Thoracic aorta (tissue), 2 donors: Measurements from ENCODE around the gene KIF6. TPM values are rescaled to one million over a fixed set of nuclear protein-coding genes. Genes with fewer than 3 reads are reported as not detected.

Source experiments
- ATAC-seq: fragments of 150-250 bp; one replicate; pipeline ENCODE4 v1.8.0; 2017; ENCODE audit warnings: low read depth; ENCODE audit not compliant: insufficient number of reproducible peaks, low FRiP score
- DNase-seq: peaks from one replicate; pipeline ENCODE4 v3.0.0-alpha.2; 2020; ENCODE audit warnings: low spot score
- H3K27ac ChIP-seq, 2 donors: fragments of 200-600 bp; sonication (generic); 1 replicate in 1 of 2; 2 replicates in 1 of 2; pipeline ENCODE4 v1.5.1; 2016; ENCODE audit warnings: mild to moderate bottlenecking in 2 of 2, moderate library complexity in 2 of 2
- H3K27me3 ChIP-seq: fragments of 200-600 bp; sonication (generic); replicated peaks from 2 replicates; pipeline ENCODE4 v1.6.0; 2016; ENCODE audit warnings: mild to moderate bottlenecking; ENCODE audit not compliant: insufficient read depth
- H3K36me3 ChIP-seq: fragments of 200-600 bp; sonication (generic); one replicate; pipeline ENCODE4 v1.5.1; 2016
- H3K4me1 ChIP-seq, 2 donors: fragments of 200-600 bp; sonication (generic); 1 replicate in 1 of 2; 2 replicates in 1 of 2; pipeline versions ENCODE4 v1.5.1 to v1.6.0; 2016; ENCODE audit warnings: low read depth in 2 of 2, mild to moderate bottlenecking in 1 of 2; ENCODE audit not compliant: control insufficient read depth in 1 of 2
- H3K4me3 ChIP-seq: fragments of 200-600 bp; sonication (generic); 2 replicates; pipeline ENCODE4 v1.5.1; 2016; ENCODE audit warnings: mild to moderate bottlenecking
- H3K9me3 ChIP-seq: fragments of 200-600 bp; sonication (generic); 2 replicates; pipeline ENCODE4 v1.5.1; 2016
- total RNA-seq, 2 donors: library from RNA; depleted of rRNA; stranded (reverse); fragments of >200 nt; gene quantifications; one replicate each; pipeline versions ENCODE4 v1.1.0 to v1.2.3, GENCODE V29; 2016
- TF ChIP-seq, protein P1 (sequence below): fragments of 200-600 bp; sonication (generic); IDR thresholded peaks from one replicate; pipeline ENCODE4 v1.5.1; 2019; ENCODE audit warnings: antibody characterized with exemption

The KIF6 gene
- total RNA-seq, 2 donors from 2014 or later = not detected

GRCh38 chr6:39553860-39554802 lies 171.1 kb downstream of the KIF6 start:
- TF ChIP-seq, protein P1, sequence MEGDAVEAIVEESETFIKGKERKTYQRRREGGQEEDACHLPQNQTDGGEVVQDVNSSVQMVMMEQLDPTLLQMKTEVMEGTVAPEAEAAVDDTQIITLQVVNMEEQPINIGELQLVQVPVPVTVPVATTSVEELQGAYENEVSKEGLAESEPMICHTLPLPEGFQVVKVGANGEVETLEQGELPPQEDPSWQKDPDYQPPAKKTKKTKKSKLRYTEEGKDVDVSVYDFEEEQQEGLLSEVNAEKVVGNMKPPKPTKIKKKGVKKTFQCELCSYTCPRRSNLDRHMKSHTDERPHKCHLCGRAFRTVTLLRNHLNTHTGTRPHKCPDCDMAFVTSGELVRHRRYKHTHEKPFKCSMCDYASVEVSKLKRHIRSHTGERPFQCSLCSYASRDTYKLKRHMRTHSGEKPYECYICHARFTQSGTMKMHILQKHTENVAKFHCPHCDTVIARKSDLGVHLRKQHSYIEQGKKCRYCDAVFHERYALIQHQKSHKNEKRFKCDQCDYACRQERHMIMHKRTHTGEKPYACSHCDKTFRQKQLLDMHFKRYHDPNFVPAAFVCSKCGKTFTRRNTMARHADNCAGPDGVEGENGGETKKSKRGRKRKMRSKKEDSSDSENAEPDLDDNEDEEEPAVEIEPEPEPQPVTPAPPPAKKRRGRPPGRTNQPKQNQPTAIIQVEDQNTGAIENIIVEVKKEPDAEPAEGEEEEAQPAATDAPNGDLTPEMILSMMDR = no peak
- no peak overlapping the region for H3K4me3 ChIP-seq
- no peak for ATAC-seq
- H3K36me3 ChIP-seq = no peaks in the 10 kb centered on the region
- DNase-seq = no peak
- H3K27ac ChIP-seq = peak overlapping the region in 1 of 2 donors; percentile 15
- H3K4me1 ChIP-seq = peaks cover 4 to 36% of the 10 kb centered on the region in 2 donors
- H3K27me3 ChIP-seq = no peaks in the 10 kb centered on the region
- H3K9me3 ChIP-seq = no peaks in the 10 kb centered on the region

- Histone ChIP-seq H3K27ac (no peak overlapping the region), H3K4me3 (no peak overlapping the region), H3K4me1 (peaks cover 4 to 36% of the 10 kb centered on the region in 2 donors), H3K36me3 (no peaks in the 10 kb centered on the region), H3K9me3 (no peaks in the 10 kb centered on the region), H3K27me3 (no peaks in the 10 kb centered on the region)
- TF ChIP-seq, protein P1 = no peak
- DNase-seq (no peak), ATAC-seq (no peak)
These were observed 172.2 kb downstream of the KIF6 start for GRCh38 chr6:39553029-39553428.

DNA sequence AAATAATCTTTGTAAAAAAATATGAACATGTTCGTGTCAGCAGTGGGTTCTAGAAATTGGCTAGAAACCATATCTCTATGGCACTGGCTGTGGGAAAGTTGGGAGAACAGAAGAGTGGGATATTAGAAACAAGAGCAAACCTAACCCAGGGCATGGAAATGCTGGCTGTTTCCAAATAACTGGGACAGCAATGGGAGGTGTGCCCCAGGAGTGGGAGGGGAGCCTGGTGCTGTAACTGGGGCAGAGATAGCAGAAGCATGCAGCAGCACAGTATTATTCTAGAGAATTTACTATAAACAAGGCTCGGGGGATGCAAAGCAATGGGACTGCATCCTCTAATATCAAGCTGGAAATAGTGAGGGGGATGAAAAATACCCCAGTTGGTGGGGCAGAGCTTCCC lies 175.0 kb downstream of the KIF6 start:
- Histone ChIP-seq H3K27ac (no peak overlapping the region), H3K9me3 (no peaks in the 10 kb centered on the region), H3K27me3 (no peaks in the 10 kb centered on the region), H3K4me3 (no peak overlapping the region), H3K4me1 (peaks cover 4 to 35% of the 10 kb centered on the region in 2 donors), H3K36me3 (no peaks in the 10 kb centered on the region)
- DNase-seq (no peak), ATAC-seq (no peak)
- TF ChIP-seq, protein P1 = no peak

GRCh38 chr6:39546731-39547130 lies 178.5 kb downstream of the KIF6 start:
- Histone ChIP-seq H3K9me3 (no peaks in the 10 kb centered on the region), H3K36me3 (no peaks in the 10 kb centered on the region), H3K27ac (no peak overlapping the region), H3K4me3 (no peak overlapping the region), H3K27me3 (no peaks in the 10 kb centered on the region), H3K4me1 (peaks cover 0 to 31% of the 10 kb centered on the region in 2 donors)
- DNase-seq = no peak
- TF ChIP-seq, protein P1 = no peak
- ATAC-seq = no peak

DNA sequence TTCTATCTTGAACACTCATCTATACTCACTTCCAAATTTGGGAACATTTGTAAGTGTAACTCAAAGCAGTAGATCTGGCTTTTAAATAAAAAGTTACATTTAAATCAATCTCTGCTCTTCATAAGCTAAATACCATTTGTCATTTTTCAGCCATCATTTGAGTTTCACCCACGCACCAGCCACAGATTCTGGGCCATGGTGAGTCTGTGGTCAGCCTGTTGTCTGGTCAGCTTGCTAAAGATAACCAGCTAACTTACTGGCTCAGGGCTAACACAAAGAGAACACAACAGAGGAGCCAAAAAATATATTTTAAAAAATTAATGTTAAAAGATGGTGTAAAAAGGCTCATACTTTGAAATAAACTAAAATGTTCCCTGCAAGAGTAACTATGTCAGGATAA lies 181.3 kb downstream of the KIF6 start:
- no peak for ATAC-seq

More for the DNA sequence above, 181.3 kb downstream of the KIF6 start:
- Histone ChIP-seq H3K9me3 (no peaks in the 10 kb centered on the region), H3K27me3 (no peaks in the 10 kb centered on the region), H3K27ac (peak overlapping the region in 1 of 2 donors; percentile 6), H3K4me1 (peaks cover 0 to 23% of the 10 kb centered on the region in 2 donors), H3K36me3 (no peaks in the 10 kb centered on the region), H3K4me3 (no peak overlapping the region)
- TF ChIP-seq, protein P1 = no peak
- no peak for DNase-seq
